Umbilical cord (tissue), 2 donors: Measurements from ENCODE around the gene RADIL. TPM values are rescaled to one million over a fixed set of nuclear protein-coding genes. Genes with fewer than 3 reads are reported as not detected.

Experiments
- DNase-seq: peaks from one replicate; pipeline ENCODE4 v3.0.0-alpha.2; 2015; ENCODE audit warnings: low spot score
- total RNA-seq: library from RNA; depleted of rRNA; stranded (reverse); fragments of >200 nt; gene quantifications from one replicate; pipeline ENCODE4 v1.2.3, GENCODE V29; 2014; ENCODE audit warnings: low replicate concordance; ENCODE audit not compliant: insufficient read depth

RADIL gene
- total RNA-seq, 1 donor from 2014 or later: 1.2 TPM

GRCh38 chr7:4775848-4776623 is 107.5 kb downstream of the RADIL start:
- DNase-seq: peak; percentile 53

DNA sequence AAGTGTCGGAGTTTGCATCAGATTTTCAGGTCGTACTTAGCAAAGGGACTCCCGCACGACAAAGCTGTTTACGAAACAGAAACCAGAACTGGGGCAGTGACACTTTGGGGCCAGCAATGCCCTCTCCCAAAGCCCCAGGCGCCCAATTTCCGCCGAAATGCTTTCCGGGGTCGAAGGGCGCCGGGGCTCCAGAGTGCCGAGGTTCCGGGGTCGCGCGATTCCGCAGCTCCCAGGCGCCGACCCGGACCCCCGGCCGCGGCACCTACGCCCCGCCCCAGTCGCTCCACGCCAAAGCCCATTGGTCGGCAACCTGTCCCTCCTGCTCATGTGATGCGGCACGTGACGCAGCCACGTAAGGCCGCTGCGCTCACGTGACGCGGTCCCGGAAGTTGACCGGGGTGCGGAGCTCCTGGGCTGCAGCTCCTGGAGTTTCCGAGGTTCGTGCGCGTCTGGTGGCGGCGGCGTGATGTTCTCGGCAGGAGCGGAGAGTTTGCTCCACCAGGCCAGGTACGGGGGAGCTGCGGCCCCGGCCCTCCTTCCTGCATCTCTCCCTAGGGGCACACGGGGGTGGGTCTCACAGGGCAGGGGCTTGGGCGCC is 108.2 kb downstream of the RADIL start, which contains the start of gene AP5Z1:
TSS of gene AP5Z1 (plus strand) at position 374 of the 598 bp plus-strand sequence. CDS start at position 467, 93 bp downstream.
- peak; percentile 98 for DNase-seq

GRCh38 chr7:4774658-4775249 is 108.8 kb downstream of the RADIL start:
- DNase-seq: no peak

DNA sequence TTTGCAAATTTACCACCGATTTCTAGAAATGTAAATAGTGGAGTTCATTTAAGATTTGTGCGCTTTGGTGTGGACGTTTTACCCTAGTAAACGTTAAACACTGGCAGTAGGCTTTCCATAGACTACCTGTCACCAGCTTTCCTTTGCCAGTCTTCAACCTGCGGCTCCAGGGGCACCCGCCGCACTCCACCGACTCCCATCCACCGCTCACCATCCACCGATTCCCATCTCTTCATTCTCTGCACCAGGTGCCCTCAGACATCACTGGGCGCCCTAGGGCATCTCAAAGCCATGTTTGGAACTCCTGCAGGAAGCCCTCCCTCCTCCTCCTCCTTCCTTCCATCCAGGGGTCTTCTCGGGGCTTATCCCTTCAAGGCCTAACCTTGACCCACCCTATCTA is 109.5 kb downstream of the RADIL start:
- no peak for DNase-seq

DNA sequence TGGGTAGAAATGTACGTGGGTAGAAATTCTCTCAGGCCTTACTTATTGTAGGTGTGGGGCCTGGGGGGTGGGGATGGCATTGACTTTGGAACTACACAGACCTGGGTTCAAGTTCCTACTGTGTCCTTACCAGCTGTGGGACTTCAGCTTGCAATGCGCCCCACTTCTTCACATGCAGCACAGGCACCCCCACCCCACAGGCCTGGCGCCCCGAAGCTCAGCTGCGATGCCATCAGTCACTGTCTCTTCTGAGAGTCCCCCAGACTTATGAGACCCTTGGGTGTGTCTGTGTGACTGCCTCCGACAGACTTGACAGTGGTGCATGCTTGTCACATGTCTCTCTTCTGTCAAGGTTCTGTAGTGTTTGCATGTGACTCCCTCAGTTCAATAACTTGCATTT is 111.2 kb downstream of the RADIL start:
- DNase-seq: no peak

DNA sequence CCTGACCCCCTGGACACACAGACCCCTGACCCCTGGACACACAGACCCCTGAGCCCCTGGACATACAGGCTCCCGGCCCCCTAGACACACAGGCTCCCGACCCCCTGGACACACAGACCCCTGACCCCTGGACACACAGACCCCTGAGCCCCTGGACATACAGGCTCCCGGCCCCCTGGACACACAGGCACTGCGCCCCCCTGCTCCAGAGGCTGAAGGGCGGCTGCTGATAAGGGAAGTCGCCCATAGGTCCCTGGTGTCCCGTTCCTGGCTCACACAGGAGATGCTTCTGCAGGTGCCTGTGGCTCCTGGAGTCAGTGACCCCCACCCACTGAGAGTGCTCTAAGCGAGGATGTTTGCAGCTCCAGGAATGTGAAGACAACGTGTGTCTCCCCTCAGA is 111.8 kb downstream of the RADIL start:
- DNase-seq: no peak

- DNase-seq: no peak
These were observed 112.6 kb downstream of the RADIL start for GRCh38 chr7:4770886-4771285.

DNA sequence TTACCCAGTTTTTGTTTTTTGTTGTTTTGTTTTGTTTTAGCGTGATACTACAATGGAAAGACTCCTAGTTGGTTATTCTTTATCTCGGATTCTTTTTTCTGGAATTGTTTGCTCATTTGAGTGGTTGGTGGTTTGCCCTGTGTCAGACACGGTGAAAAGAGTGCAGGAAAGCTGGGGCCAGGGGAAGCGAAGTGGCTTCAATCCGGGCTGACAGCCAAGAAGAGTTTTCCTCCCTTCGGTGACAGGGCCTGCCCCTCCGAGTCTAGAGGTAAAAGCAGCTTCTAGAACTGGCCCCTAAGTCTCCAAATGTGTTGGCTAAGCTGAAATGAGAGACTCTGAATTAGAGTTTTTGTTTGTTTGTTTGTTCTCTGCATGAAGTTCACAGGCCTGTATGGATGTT is 113.8 kb downstream of the RADIL start:
- peak; percentile 14 for DNase-seq

DNA sequence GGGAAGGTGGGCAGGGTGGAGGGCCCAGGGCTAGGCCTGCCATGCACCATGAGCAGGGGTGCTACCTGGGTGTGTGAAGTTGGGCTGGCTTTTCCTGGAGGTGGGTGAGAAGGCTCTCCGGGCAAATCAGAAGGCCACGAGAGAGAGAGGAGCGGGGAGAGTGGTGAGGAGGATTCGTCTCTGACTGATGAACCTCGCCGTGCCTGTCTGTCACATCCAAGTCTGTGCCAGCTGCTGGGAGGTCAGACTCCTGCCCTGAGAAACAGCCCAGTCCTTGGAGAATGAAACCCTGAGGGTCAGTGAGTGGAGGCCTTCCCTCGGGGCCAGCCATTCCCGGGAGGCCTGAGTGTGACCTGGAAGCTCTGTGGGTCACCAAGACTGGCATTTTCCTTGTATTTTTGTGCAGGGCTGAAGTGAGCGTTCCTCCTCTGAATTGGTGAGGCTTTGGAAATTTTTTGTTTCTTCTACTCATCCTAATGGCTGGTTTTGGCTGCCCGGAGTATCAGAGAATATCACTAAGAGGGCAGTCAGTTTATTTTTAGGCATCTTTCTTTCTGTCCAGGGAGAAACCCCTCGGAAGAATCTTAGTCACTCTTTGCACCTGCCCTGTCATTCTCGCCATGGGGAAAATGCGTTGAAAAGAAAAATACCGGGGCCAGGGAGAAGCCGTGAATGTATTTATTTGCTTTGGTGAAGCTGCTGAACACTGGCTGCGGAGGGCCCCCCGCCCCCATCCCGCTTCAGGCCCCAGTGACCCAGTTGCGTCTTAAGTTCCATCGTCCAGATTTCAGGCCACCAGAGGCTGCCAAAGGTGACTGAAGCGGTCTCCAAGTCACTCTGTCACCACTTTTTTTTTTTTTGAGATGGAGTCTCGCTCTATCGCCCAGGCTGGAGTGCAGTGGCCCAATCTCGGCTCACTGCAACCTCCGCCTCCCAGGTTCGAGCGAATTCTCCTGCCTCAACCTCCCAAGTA is 114.6 kb downstream of the RADIL start:
- no peak for DNase-seq

DNA sequence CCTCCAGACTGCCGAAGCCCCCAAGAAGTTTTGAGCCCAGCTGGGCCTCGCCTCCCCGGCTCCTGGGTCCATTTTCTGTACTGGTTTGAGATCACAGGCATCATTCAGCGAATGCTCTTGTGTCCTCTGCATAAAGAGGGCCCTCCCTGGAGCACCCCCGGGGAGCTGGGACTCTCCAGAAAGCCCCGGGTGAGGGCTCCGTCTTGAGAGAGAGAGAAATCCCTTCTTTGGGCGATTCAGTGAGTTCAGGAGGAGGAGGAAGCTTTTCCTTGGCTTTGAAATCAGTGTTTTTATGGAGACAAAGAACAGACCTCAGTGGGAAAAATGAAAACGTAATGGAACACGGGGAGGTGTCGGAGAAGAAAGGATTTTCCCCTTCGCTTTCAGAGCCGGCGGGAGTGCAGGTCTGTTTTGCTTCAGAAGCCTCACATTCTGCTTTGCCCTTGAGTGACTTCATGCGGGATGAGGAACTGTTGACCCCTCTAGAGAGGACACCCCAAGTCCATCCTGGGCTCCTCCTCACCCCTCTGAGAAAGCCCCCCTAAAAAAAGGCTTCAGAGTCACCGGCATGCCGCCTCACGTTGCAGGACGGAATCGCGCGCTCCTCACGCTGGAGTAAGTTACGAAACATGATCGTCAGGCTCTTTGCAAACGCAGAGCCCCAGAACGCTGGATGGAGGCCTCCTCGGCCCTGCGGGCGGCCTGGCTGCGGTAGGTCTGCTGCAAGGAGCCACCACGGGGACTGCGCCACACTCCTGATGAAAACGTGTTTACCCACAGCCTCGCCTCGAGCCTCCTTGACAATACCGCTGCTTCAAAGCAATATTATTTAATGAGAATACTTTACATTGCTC is 116.6 kb downstream of the RADIL start:
- DNase-seq: peak; percentile 94

DNA sequence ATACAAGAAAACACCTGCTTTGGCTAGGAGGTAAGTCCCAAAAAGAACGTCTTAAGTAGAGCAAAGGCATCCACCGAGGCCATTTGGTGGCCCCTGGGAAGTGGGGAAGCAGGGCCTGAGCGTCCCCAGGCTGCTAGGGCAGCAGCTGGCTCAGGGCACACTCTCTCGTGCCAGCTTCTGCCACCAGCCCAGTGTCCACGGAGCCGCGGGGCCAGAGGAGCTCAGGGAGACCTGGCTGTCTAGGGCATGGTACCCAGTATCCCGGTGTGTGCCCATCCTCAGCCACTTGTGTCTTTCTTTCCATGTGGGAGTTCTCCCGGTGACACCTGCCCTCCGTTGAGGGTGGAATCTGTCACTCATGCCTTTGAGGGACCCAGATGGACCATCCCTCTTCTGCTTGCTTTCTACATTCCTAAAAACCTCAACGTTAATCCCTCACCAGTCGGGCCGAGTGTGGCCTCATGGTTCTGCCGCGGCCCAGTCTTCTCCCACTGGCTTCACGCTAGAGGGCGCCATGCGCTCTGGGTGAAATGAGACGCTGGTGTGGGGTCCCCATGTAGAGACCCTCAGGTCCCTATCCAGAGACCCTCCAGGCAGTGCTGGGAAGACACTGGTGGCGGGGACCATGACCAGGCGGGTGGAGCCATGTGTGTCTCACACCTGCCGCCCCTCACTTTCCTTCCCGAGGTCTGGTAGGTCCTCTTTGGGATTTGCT is 117.6 kb downstream of the RADIL start:
- DNase-seq: no peak

DNA sequence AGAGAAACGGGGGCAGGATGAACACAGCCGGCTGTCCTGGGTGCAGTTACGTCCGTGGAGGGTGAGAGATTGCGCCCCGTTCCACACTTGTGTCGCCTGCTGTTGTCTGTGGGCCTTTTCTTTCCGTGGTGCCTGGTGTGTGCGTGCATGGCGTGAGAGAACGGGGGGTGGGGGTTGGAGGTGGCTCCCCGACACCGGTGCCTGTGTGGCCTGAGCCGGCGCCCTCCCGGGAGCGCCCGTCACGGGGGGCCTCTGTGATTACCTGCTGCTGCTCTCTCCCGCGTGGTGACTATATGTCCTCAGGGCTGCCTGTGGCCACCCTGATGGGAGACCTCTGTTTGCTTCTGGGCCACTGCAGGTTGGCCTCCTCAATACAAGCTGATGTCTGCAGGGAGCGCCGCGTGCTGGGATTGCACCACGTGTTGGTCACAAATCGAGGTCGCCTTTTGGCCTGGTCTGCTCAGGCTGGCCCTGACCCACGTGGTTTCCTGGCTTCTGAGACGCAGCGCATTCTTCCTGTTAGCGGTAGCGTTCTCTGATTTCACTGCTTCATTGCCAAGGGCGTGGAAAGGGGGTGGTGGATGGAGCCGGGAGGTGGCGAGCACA is 119.0 kb downstream of the RADIL start:
- no peak for DNase-seq

- DNase-seq: no peak
These were observed 119.7 kb downstream of the RADIL start for GRCh38 chr7:4763794-4764185.

GRCh38 chr7:4763091-4763793 is 120.3 kb downstream of the RADIL start:
- no peak for DNase-seq

DNA sequence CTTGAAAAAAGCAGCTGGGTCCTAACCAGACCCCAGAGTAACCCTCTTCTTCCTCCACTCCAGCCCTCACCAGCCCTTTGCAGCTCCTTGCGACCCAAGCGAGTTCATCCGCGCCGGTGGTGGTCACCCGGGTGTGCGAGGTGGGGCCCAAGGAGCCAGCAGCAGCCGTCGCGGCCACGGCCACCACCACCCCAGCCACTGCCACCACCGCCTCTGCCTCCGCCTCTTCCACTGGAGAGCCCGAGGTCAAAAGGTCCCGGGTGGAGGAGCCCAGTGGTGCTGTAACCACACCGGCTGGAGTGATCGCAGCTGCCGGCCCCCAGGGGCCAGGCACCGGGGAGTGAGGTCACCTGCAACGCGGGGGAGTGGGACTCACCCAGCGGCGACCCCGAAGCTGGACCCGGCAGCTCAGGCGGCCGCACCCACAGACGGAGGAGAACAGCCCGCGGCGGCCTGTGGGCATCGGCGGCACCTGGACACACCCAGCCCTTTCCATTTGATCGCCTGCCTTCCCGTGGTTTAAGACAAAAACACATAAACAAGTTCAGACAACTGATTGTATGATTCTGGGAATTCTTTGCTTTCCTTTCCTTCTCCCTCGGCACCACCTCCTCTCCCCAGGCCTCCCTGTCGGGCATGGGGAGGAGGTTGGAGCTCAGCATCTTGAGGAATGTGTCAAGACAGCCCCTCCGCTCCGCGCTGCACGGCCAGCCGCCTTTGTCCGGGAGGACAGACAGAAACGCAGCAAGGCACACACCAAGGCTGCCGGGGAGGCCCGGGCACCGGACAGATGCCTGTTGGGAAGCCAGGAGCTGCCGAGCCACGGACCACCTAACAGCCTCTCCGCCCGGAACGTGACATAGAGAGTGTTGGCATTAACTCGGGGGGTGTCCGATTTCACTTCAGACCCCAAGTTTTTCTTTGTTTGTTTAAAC is 121.1 kb downstream of the RADIL start:
- DNase-seq: no peak

GRCh38 chr7:4760952-4761351 is 122.6 kb downstream of the RADIL start:
- DNase-seq: no peak

GRCh38 chr7:4759211-4759610 is 124.3 kb downstream of the RADIL start:
- DNase-seq: no peak

- no peak for DNase-seq
These were observed 124.7 kb downstream of the RADIL start for GRCh38 chr7:4758791-4759190.
